Effector memory CD8-positive, alpha-beta T cell (primary cell): ENCODE measurements around the gene GJA3.
A peak's percentile ranks its signal among the peaks of the same experiment; 100 is the strongest.

Experiments used
- ATAC-seq: fragments of 150-1000 bp; cut with Tn5 transposase; replicated peaks from 2 replicates; pipeline ENCODE4 v1.10.0; 2021; ENCODE audit warnings: mild to moderate bottlenecking, moderate library complexity
- DNase-seq, 3 experiments: peaks; one replicate each; pipeline ENCODE4 v3.0.0; 2021
- H3K27ac Mint-ChIP-seq, 2 donors: one replicate each; pipeline ENCODE4 v1.8.0; 2022; ENCODE audit warnings: mild to moderate bottlenecking in 2 of 2, mixed read lengths in 2 of 2, moderate library complexity in 2 of 2
- H3K27me3 Mint-ChIP-seq, 2 donors: one replicate each; pipeline ENCODE4 v1.8.0; 2022; ENCODE audit warnings: mixed read lengths in 2 of 2
- H3K36me3 Mint-ChIP-seq: one replicate; pipeline ENCODE4 v1.8.0; 2022; ENCODE audit warnings: mild to moderate bottlenecking, moderate library complexity, mixed read lengths; ENCODE audit not compliant: insufficient read depth
- H3K4me1 Mint-ChIP-seq, 2 donors: one replicate each; pipeline ENCODE4 v1.8.0; 2022; ENCODE audit warnings: low read depth in 2 of 2, mixed read lengths in 2 of 2
- H3K4me3 Mint-ChIP-seq, 2 donors: one replicate each; pipeline ENCODE4 v1.8.0; 2022; ENCODE audit warnings: mild to moderate bottlenecking in 2 of 2, mixed read lengths in 2 of 2, moderate library complexity in 2 of 2
- H3K9me3 Mint-ChIP-seq, 2 donors: one replicate each; pipeline ENCODE4 v1.8.0; 2022; ENCODE audit warnings: mixed read lengths in 2 of 2

Gene GJA3

GRCh38 chr13:20175406-20175794 is 14.5 kb upstream of the GJA3 start:
- Mint-ChIP-seq H3K4me1 (peaks cover 6 to 7% of the 10 kb centered on the region in 2 donors), H3K4me3 (no peak overlapping the region), H3K9me3 (no peaks in the 10 kb centered on the region), H3K36me3 (no peaks in the 10 kb centered on the region), H3K27me3 (peaks cover 90 to 99% of the 10 kb centered on the region in 2 donors), H3K27ac (no peak overlapping the region)
- no peak for ATAC-seq
- DNase-seq: no peak

DNA sequence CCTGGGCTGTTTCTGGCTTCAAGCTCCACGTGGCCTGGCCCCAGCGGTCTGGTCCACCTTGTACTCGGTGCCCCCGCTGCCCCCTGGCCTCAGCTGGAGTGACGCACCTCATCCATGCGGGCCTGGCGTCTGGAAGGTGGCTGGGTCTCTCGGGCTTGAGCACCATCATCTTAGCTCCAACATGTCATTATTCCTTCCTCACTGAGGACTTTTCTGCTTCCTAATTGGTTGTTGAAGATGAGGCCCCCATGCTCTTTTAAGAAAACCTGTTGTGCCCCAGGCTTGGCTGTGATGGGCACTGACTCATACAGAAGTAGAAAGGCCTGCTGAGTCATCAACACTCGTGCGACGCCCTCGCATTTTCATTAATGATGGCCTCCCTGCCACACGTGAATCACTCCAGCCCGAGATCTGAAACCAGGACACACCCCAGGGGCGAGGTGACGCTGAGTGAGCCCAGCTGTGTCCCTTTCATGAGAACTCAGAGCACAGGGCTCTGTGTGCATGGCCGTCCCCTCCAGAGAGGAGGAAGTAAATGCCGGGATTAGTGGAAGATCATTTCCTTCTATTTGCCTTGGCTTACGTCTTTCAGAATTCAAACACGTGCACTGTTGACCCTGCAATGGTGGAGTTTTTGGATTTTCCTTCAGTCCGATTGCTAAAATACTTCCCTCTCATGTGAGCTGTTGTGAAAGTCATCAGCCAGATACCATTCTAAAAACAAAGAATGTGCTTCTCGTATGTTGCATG is 14.0 kb upstream of the GJA3 start:
- Mint-ChIP-seq H3K4me1 (peaks cover 6 to 7% of the 10 kb centered on the region in 2 donors), H3K27me3 (peaks cover 91 to 99% of the 10 kb centered on the region in 2 donors), H3K27ac (no peak overlapping the region), H3K36me3 (no peaks in the 10 kb centered on the region), H3K9me3 (no peaks in the 10 kb centered on the region), H3K4me3 (peak overlapping the region in 1 of 2 donors; percentile 26)
- ATAC-seq (peak; percentile 65), DNase-seq (no peak)

- Mint-ChIP-seq H3K9me3 (no peaks in the 10 kb centered on the region), H3K27ac (no peak overlapping the region), H3K36me3 (no peaks in the 10 kb centered on the region), H3K27me3 (peaks cover 85 to 99% of the 10 kb centered on the region in 2 donors), H3K4me3 (no peak overlapping the region), H3K4me1 (peaks cover 6 to 7% of the 10 kb centered on the region in 2 donors)
- ATAC-seq (no peak), DNase-seq (no peak)
Observed at GRCh38 chr13:20173116-20173746, 12.4 kb upstream of the GJA3 start.

DNA sequence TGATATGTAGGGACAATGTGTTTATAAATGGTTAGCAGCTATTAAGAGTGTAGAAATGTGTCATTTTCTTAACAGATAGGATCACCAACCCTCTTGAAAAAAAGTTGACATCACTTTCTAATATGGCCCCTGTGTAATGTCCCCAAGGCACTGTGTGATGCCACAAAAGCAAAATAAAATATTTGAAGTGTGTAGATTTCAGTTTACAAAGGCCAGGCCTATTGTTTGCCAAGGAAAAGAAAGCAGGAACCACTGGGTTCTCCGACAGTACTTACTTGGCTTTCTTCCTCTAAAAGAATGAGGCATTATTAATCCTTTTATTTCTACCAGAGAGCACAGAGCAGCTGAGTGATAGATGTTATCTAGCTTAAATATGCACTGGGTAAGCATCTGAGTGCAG is 10.5 kb upstream of the GJA3 start:
- Mint-ChIP-seq H3K27me3 (peaks cover 85 to 99% of the 10 kb centered on the region in 2 donors), H3K9me3 (no peaks in the 10 kb centered on the region), H3K27ac (no peak overlapping the region), H3K4me3 (no peak overlapping the region), H3K36me3 (peaks cover 2% of the 10 kb centered on the region), H3K4me1 (peaks cover 3 to 4% of the 10 kb centered on the region in 2 donors)
- ATAC-seq (no peak), DNase-seq (no peak)

GRCh38 chr13:20170921-20171320 is 10.1 kb upstream of the GJA3 start:
- no peak for ATAC-seq
- Mint-ChIP-seq H3K4me1 (peaks cover 3 to 4% of the 10 kb centered on the region in 2 donors), H3K27me3 (peaks cover 85 to 99% of the 10 kb centered on the region in 2 donors), H3K36me3 (peaks cover 2% of the 10 kb centered on the region), H3K27ac (no peak overlapping the region), H3K4me3 (no peak overlapping the region), H3K9me3 (no peaks in the 10 kb centered on the region)
- no peak for DNase-seq

DNA sequence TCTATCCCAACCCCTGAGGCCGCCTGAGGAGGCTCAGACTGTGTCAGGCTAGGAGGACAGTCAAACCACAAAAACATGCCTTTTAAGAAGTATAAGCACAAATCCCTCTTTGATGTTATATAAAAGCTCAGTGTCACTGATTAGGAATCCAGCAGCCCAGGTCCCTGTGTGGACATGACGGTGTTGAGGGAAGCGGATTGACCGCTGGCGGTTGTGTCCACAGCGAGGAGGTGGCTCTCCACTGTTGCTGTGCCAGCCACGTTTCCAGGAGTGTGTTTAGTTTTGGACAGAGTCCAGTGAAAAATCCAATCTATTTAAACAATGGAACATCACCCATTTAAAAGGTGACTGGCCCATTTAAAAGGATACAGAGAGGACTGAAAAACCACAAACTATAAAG is 7.5 kb upstream of the GJA3 start:
- Mint-ChIP-seq H3K27me3 (peaks cover 78 to 88% of the 10 kb centered on the region in 2 donors), H3K4me3 (no peak overlapping the region), H3K27ac (no peak overlapping the region), H3K9me3 (no peaks in the 10 kb centered on the region), H3K4me1 (peaks cover 0 to under 1% of the 10 kb centered on the region in 2 donors), H3K36me3 (peaks cover 2% of the 10 kb centered on the region)
- ATAC-seq (no peak), DNase-seq (no peak)

DNA sequence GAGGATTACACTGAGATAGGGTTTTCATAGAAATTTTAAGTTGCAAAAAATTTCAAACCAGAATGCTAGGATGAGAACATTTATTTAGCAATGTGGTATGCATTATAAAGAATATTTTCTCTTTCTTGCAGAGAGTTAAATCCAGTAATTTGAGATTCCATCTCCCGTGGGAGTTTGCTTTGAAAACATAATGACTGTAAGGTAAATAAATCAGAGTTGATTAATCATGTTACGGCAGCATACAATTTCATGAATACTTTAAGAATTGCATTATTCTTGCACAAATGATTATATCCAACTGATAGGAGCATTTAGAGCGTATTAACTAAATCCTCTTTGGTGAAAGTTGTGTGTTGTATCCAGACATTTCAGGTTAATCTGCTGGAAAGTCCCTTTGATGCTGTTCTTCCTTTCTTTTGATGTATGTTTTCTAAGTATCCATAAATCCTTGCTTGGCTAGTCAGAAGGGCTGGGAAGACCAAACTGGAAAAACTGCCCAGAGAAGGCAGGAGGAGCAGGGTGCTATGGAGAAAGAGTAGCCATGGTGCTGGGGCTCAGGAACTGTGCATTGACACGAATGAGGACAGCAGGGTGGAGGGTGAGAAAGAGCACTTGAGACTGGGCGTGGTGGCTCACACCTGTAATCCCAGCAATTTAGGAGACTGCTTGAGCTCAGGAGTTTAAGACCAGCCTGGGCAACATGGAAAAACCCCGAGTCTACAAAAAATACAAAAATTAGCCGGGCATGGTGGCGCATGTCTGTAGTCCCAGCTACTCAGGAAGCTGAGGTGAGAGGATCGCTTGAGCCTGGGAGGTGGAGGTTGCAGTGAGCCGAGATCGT is 4.8 kb upstream of the GJA3 start:
- no peak for ATAC-seq
- DNase-seq: no peak
- Mint-ChIP-seq H3K27ac (no peak overlapping the region), H3K4me3 (no peak overlapping the region), H3K9me3 (no peaks in the 10 kb centered on the region), H3K27me3 (peaks cover 57 to 81% of the 10 kb centered on the region in 2 donors), H3K36me3 (peaks cover 5% of the 10 kb centered on the region), H3K4me1 (peaks cover 0 to 4% of the 10 kb centered on the region in 2 donors)

- DNase-seq: no peak
- no peaks in the 10 kb centered on the region for H3K9me3 Mint-ChIP-seq
- peaks cover 44 to 64% of the 10 kb centered on the region in 2 donors for H3K27me3 Mint-ChIP-seq
- H3K27ac Mint-ChIP-seq: no peak overlapping the region
- H3K36me3 Mint-ChIP-seq: peaks cover 2% of the 10 kb centered on the region
- H3K4me1 Mint-ChIP-seq: peaks cover 5 to 11% of the 10 kb centered on the region in 2 donors
- ATAC-seq: no peak
- peak overlapping the region; percentile 80 to 84 for H3K4me3 Mint-ChIP-seq
Observed at GRCh38 chr13:20161951-20162300, 1.1 kb upstream of the GJA3 start.

GRCh38 chr13:20161275-20161950 is 561 bp upstream of the GJA3 start:
- peaks cover 5 to 11% of the 10 kb centered on the region in 2 donors for H3K4me1 Mint-ChIP-seq
- H3K27ac Mint-ChIP-seq: no peak overlapping the region
- peak; percentile 72 for ATAC-seq
- peaks cover 38 to 62% of the 10 kb centered on the region in 2 donors for H3K27me3 Mint-ChIP-seq
- no peaks in the 10 kb centered on the region for H3K9me3 Mint-ChIP-seq
- peak overlapping the region; percentile 80 to 84 for H3K4me3 Mint-ChIP-seq
- DNase-seq: peak; percentile 17 to 43 (median 27)
- H3K36me3 Mint-ChIP-seq: peaks cover 2% of the 10 kb centered on the region

DNA sequence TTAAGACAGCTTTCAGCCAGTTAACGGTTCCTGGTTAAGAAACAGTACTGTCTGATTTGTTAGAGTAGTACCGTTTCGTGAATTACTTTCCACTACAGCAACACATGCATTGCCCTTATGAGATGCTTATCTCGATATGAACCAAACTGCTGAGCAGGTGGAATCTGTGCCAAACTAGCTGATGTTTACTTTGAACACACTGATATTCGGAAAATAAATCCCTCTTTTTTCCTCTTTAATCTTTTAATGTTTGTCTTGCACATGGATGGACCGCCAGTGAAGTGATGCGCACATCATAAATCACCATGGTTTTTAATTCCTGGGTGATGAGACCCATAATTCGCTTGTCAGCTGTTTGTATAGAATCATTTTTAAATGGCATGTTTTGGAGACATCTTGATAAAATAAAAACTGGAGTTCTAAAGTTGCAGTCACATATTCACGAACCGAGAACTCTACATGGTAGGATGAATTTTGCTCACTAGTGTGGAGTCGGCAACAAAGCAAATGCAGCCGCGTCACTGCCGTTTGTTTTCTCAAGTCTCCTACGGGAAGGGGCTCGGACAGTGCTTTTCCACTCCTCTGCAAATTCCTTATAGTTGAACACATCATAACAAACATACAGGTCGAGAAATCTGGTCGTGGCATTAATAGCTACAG is 1.1 kb downstream of the GJA3 start:
- Mint-ChIP-seq H3K27ac (no peak overlapping the region), H3K4me1 (peaks cover 5 to 11% of the 10 kb centered on the region in 2 donors), H3K9me3 (no peaks in the 10 kb centered on the region), H3K27me3 (peaks cover 23 to 48% of the 10 kb centered on the region in 2 donors), H3K36me3 (peaks cover 2% of the 10 kb centered on the region), H3K4me3 (peak overlapping the region; percentile 80 to 84)
- ATAC-seq (no peak), DNase-seq (no peak)

DNA sequence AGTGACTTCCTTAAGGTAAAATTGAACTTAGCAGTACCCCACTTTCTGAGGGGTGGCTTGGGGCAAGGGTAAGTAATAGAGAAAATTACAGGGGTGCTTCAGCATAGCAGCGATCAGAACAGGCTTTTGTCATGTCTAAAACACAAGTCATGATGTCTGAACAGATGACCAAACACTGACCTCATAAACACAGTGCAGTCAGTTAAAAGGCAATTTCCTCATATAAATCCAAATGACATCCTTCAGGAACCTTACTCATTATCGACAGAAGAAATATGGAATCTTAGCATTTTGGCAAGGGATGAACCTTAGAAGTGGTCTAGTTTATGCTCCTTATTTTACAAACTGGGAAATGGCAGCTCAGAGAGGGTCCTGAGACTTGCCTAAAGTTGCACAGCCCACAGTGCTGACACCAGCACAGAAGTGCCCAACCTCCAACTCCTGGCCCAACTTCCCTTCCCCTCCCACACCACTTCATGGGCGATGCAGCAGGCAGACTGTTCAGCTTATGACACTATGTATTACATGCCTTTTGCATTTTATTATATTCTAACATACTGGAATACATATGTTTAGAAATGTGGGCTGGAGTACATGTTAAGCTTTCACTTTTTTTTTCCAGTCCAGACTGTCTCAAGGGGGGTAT is 3.6 kb downstream of the GJA3 start:
- peaks cover 18 to 32% of the 10 kb centered on the region in 2 donors for H3K27me3 Mint-ChIP-seq
- DNase-seq (no peak), ATAC-seq (no peak)
- H3K36me3 Mint-ChIP-seq: peaks cover 2% of the 10 kb centered on the region
- peaks cover 5 to 9% of the 10 kb centered on the region in 2 donors for H3K4me1 Mint-ChIP-seq
- no peak overlapping the region for H3K4me3 Mint-ChIP-seq
- no peak overlapping the region for H3K27ac Mint-ChIP-seq
- no peaks in the 10 kb centered on the region for H3K9me3 Mint-ChIP-seq

- Mint-ChIP-seq H3K27ac (no peak overlapping the region), H3K27me3 (peaks cover 24 to 32% of the 10 kb centered on the region in 2 donors), H3K4me1 (peaks cover 5 to 8% of the 10 kb centered on the region in 2 donors), H3K36me3 (peaks cover 2% of the 10 kb centered on the region), H3K9me3 (no peaks in the 10 kb centered on the region), H3K4me3 (no peak overlapping the region)
- ATAC-seq: no peak
- no peak for DNase-seq
Observed at GRCh38 chr13:20156702-20157101, 4.2 kb downstream of the GJA3 start.
